ENCODE data around the gene BCAS1.

Gene BCAS1

DNA sequence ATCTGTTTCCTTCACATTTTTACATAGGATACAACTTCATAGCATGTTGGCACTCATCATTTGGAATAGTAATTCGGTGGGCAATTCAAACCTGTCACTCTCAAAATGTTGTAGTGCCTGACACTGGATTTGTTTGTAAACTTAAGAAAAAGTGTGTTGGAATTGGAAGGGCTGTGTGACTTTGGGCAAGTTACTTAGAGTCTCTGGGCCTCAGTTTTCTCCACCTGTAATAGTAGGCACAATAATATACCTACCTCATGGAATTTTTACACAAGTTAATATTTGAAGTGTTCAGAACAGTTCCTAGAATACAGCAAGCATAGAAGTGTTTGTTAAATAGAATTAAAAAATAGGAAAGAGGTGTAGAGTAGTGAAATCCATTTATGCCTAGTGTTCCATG, 15.0 kb upstream of the BCAS1 start:
- Histone ChIP-seq H3K36me3 (ENCODE audit: insufficient read depth, insufficient read length, low read length) (no peaks in the 10 kb centered on the region), H3K4me1 (ENCODE audit: insufficient read depth, insufficient read length) (peaks cover 3% of the 10 kb centered on the region), H3K9ac (ENCODE audit: insufficient read length, low read depth) (no peak overlapping the region), H3K4me3 (ENCODE audit: insufficient read length, low read depth) (no peak overlapping the region), H3K27me3 (ENCODE audit: insufficient read depth, insufficient read length) (no peaks in the 10 kb centered on the region), H3K9me3 (ENCODE audit: insufficient read depth, low read length) (no peaks in the 10 kb centered on the region)
- DNase-seq (ENCODE audit: low read depth, low spot score) = no peak
- TF ChIP-seq ZNF274 (IDR thresholded peaks at IDR 0.05; ENCODE audit: low read depth, low read length) (no peak), YY1 (IDR thresholded peaks at IDR 0.05; ENCODE audit: insufficient read depth, insufficient read length) (no peak), SUZ12 (IDR thresholded peaks at IDR 0.05; ENCODE audit: extremely low read depth, insufficient read depth, insufficient read length) (no peak)

DNA sequence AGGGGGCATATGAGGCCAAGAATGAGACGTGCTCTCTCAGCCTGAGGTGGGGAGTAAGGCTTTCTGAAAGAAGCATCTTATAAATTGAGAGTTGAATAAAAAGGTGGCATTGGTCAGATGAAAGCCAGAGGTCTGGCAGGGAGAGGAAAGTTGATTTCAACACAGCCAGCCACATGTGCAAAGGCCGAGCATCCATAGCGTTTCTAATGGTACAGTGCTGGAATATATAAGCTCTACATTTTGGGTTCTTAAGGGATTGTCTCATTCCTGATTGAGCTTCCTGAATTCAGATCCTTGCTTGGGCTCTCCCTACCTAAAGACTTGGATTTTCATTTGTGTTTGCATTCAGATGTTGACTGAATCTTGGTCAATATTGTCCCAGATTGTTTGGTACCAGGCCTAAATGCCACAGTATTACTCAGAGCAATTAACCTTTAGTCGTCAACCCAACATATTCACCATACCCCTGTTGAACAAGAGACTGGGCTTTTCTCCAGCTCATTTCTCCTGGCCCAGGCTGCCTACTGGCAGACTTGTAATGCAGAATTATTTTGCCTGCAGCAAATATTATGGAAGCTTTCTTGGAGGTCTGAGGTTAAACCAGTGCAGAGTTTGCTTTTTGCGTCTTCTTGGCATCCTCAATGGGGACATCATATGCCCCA, 14.5 kb upstream of the BCAS1 start:
- Histone ChIP-seq H3K36me3 (ENCODE audit: insufficient read depth, insufficient read length, low read length) (no peaks in the 10 kb centered on the region), H3K9ac (ENCODE audit: insufficient read length, low read depth) (no peak overlapping the region), H3K9me3 (ENCODE audit: insufficient read depth, low read length) (no peaks in the 10 kb centered on the region), H3K4me3 (ENCODE audit: insufficient read length, low read depth) (no peak overlapping the region), H3K27me3 (ENCODE audit: insufficient read depth, insufficient read length) (no peaks in the 10 kb centered on the region), H3K4me1 (ENCODE audit: insufficient read depth, insufficient read length) (peaks cover 3% of the 10 kb centered on the region)
- TF ChIP-seq ZNF274 (IDR thresholded peaks at IDR 0.05; ENCODE audit: low read depth, low read length) (no peak), YY1 (IDR thresholded peaks at IDR 0.05; ENCODE audit: insufficient read depth, insufficient read length) (no peak), SUZ12 (IDR thresholded peaks at IDR 0.05; ENCODE audit: extremely low read depth, insufficient read depth, insufficient read length) (no peak)
- no peak for DNase-seq (ENCODE audit: low read depth, low spot score)

DNA sequence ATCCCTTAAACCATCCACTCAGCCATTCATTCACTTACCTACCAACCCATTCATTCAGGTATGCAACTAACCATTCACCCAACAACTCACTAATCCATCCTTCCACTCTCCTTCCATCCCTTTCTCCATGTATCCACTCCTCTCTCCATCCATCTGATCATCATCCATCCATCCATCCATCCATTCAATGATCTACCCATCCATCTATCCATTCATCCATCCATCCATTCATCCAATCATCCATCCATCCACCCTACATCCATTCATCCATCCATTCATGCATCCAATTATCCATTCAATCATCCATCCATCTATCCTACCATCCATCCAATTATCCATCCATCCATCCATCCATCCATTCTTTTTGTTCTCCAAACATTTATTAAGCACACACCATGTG, 13.8 kb upstream of the BCAS1 start:
- H3K27me3 ChIP-seq (ENCODE audit: insufficient read depth, insufficient read length) = no peaks in the 10 kb centered on the region
- TF ChIP-seq SUZ12 (IDR thresholded peaks at IDR 0.05; ENCODE audit: extremely low read depth, insufficient read depth, insufficient read length) (no peak), YY1 (IDR thresholded peaks at IDR 0.05; ENCODE audit: insufficient read depth, insufficient read length) (no peak), ZNF274 (IDR thresholded peaks at IDR 0.05; ENCODE audit: low read depth, low read length) (no peak)
- peaks cover 3% of the 10 kb centered on the region for H3K4me1 ChIP-seq (ENCODE audit: insufficient read depth, insufficient read length)
- no peak for DNase-seq (ENCODE audit: low read depth, low spot score)
- H3K9ac ChIP-seq (ENCODE audit: insufficient read length, low read depth) = no peak overlapping the region
- no peak overlapping the region for H3K4me3 ChIP-seq (ENCODE audit: insufficient read length, low read depth)
- H3K36me3 ChIP-seq (ENCODE audit: insufficient read depth, insufficient read length, low read length) = no peaks in the 10 kb centered on the region
- no peaks in the 10 kb centered on the region for H3K9me3 ChIP-seq (ENCODE audit: insufficient read depth, low read length)

DNA sequence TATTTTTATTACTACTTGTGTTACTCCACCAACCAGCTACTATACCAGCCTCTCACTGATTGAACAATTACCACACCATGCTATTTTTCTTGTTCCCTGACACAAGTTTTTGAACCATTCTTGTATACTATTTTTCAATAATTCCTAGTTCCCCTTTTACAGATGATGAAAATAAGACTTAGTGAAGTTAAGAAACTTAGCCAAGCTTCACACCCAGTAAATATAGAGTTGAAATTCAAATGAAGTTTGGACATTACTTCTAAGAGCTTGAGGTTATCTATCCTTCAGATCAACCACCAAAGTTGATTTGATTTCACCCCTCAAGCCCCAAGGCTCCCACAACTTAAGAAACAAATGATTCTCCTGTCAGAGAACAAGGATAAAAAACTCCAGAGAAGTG, 13.1 kb upstream of the BCAS1 start:
- Histone ChIP-seq H3K9me3 (ENCODE audit: insufficient read depth, low read length) (no peaks in the 10 kb centered on the region), H3K4me3 (ENCODE audit: insufficient read length, low read depth) (no peak overlapping the region), H3K36me3 (ENCODE audit: insufficient read depth, insufficient read length, low read length) (no peaks in the 10 kb centered on the region), H3K4me1 (ENCODE audit: insufficient read depth, insufficient read length) (peaks cover 3% of the 10 kb centered on the region), H3K9ac (ENCODE audit: insufficient read length, low read depth) (no peak overlapping the region), H3K27me3 (ENCODE audit: insufficient read depth, insufficient read length) (no peaks in the 10 kb centered on the region)
- TF ChIP-seq ZNF274 (IDR thresholded peaks at IDR 0.05; ENCODE audit: low read depth, low read length) (no peak), SUZ12 (IDR thresholded peaks at IDR 0.05; ENCODE audit: extremely low read depth, insufficient read depth, insufficient read length) (no peak), YY1 (IDR thresholded peaks at IDR 0.05; ENCODE audit: insufficient read depth, insufficient read length) (no peak)
- DNase-seq (ENCODE audit: low read depth, low spot score) = no peak

DNA sequence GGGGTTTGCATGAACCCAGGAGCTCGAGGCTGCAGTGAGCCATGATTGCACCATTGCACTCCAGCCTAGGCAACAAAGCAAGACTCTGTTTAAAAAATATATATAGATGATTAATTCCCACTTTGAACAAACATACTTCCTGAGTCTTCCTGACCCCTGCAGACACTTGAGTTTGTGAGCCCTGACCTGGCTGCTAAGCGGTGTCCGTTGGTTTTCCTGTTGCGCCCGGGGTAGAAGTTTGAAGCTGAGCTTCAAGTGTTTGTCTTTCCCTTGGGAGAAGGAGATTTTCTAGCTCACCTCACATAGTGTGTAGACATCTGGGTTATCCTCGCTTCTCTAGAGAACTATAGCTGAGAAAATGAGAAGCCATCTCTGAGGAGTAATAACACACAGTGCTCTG, 11.7 kb upstream of the BCAS1 start:
- Histone ChIP-seq H3K36me3 (ENCODE audit: insufficient read depth, insufficient read length, low read length) (no peaks in the 10 kb centered on the region), H3K27me3 (ENCODE audit: insufficient read depth, insufficient read length) (no peaks in the 10 kb centered on the region), H3K9ac (ENCODE audit: insufficient read length, low read depth) (no peak overlapping the region), H3K4me3 (ENCODE audit: insufficient read length, low read depth) (no peak overlapping the region), H3K9me3 (ENCODE audit: insufficient read depth, low read length) (no peaks in the 10 kb centered on the region), H3K4me1 (ENCODE audit: insufficient read depth, insufficient read length) (peaks cover 3% of the 10 kb centered on the region)
- DNase-seq (ENCODE audit: low read depth, low spot score) = no peak
- TF ChIP-seq YY1 (IDR thresholded peaks at IDR 0.05; ENCODE audit: insufficient read depth, insufficient read length) (no peak), ZNF274 (IDR thresholded peaks at IDR 0.05; ENCODE audit: low read depth, low read length) (no peak), SUZ12 (IDR thresholded peaks at IDR 0.05; ENCODE audit: extremely low read depth, insufficient read depth, insufficient read length) (no peak)

DNA sequence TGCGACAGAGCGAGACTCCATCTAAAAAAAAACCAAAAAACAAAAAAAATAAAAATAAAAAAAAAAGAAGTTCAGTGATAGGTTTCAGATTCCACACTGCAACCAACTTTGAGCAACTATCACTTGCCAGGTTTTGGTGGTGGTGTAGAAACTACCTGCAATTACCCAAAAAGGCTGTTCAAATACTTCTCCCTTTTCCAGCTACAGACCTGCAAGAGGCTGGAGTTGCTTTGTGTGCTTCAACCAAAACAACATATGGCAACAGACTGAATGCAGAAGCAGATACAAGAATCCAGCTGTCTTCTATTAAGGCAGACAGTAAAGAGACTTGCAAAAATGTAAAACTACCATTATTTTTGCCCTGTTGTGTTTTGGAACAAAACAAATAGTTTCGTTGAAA, 9.3 kb upstream of the BCAS1 start:
- no peak for DNase-seq (ENCODE audit: low read depth, low spot score)
- no peak for TF ChIP-seq ZNF274 (IDR thresholded peaks at IDR 0.05; ENCODE audit: low read depth, low read length)
- TF ChIP-seq SUZ12 (IDR thresholded peaks at IDR 0.05; ENCODE audit: extremely low read depth, insufficient read depth, insufficient read length) = no peak
- no peak for TF ChIP-seq YY1 (IDR thresholded peaks at IDR 0.05; ENCODE audit: insufficient read depth, insufficient read length)
- H3K4me1 ChIP-seq (ENCODE audit: insufficient read depth, insufficient read length) = no peaks in the 10 kb centered on the region
- no peaks in the 10 kb centered on the region for H3K9me3 ChIP-seq (ENCODE audit: insufficient read depth, low read length)
- H3K4me3 ChIP-seq (ENCODE audit: insufficient read length, low read depth) = no peak overlapping the region
- no peak overlapping the region for H3K9ac ChIP-seq (ENCODE audit: insufficient read length, low read depth)
- no peaks in the 10 kb centered on the region for H3K27me3 ChIP-seq (ENCODE audit: insufficient read depth, insufficient read length)
- no peaks in the 10 kb centered on the region for H3K36me3 ChIP-seq (ENCODE audit: insufficient read depth, insufficient read length, low read length)

DNA sequence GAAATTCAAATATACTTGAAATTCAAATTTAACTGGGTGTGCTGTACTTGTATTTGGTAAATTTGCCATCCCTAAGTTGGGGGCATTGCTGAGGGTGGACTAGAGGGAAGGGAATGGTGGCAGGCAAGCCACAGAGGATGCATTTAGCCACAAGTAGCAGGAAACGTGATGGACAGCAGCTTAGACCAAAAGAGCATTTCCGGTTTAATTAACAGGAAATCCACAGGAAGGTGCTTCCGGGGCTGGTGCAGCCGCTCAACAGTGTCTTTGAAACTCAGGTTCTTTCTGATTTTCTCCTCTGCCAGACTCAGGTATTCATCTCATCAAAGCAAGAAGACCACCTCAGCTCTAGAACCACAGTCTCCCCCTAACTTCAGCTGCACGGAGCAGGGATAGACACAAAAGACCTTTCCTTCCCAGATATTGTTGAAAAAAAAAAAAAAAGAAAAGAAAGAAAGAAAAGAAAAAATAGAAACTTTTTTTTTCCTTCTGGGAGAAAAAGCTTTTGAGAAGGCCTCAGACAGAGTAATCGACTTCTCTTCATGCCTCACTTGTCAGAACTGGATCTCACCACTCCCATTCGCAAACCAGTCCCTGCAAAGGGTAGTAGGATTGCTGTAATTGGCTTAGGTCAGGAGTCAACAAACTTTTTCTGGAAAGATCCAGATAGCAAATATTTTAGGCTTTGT, 8.0 kb upstream of the BCAS1 start:
- Histone ChIP-seq H3K4me1 (ENCODE audit: insufficient read depth, insufficient read length) (no peaks in the 10 kb centered on the region), H3K9me3 (ENCODE audit: insufficient read depth, low read length) (no peaks in the 10 kb centered on the region), H3K4me3 (ENCODE audit: insufficient read length, low read depth) (no peak overlapping the region), H3K9ac (ENCODE audit: insufficient read length, low read depth) (no peak overlapping the region), H3K36me3 (ENCODE audit: insufficient read depth, insufficient read length, low read length) (no peaks in the 10 kb centered on the region), H3K27me3 (ENCODE audit: insufficient read depth, insufficient read length) (no peaks in the 10 kb centered on the region)
- no peak for TF ChIP-seq YY1 (IDR thresholded peaks at IDR 0.05; ENCODE audit: insufficient read depth, insufficient read length)
- no peak for TF ChIP-seq ZNF274 (IDR thresholded peaks at IDR 0.05; ENCODE audit: low read depth, low read length)
- TF ChIP-seq SUZ12 (IDR thresholded peaks at IDR 0.05; ENCODE audit: extremely low read depth, insufficient read depth, insufficient read length) = no peak
- DNase-seq (ENCODE audit: low read depth, low spot score) = no peak

Data from NT2/D1 (cell line).